Upper lobe of right lung (tissue), 1 donor: ENCODE data around the gene ITGAE. TPM values are rescaled to one million over a fixed set of nuclear protein-coding genes. Genes with fewer than 3 reads are reported as not detected.

Experiments
- ATAC-seq: fragments of 200-7000 bp; cut with Tn5 transposase; one replicate; pipeline ENCODE4 v1.9.1; 2020; ENCODE audit warnings: mild to moderate bottlenecking, moderate library complexity
- DNase-seq: peaks from one replicate; pipeline ENCODE4 v3.0.0-alpha.2; 2020
- H3K27ac ChIP-seq: fragments of 200-600 bp; one replicate; pipeline ENCODE4 v1.8.0; 2022
- H3K27me3 ChIP-seq: fragments of 200-600 bp; one replicate; pipeline ENCODE4 v1.8.0; 2022; ENCODE audit warnings: mild to moderate bottlenecking
- H3K36me3 ChIP-seq: fragments of 200-600 bp; one replicate; pipeline ENCODE4 v1.8.0; 2022
- H3K4me1 ChIP-seq: fragments of 200-600 bp; one replicate; pipeline ENCODE4 v1.8.0; 2022
- H3K4me3 ChIP-seq: fragments of 200-600 bp; one replicate; pipeline ENCODE4 v1.8.0; 2022; ENCODE audit warnings: mild to moderate bottlenecking
- H3K9me3 ChIP-seq: fragments of 200-600 bp; one replicate; pipeline ENCODE4 v1.8.0; 2022
- CTCF ChIP-seq: fragments of 200-600 bp; IDR thresholded peaks from one replicate; pipeline ENCODE4 v1.8.0; 2022; ENCODE audit warnings: antibody characterized with exemption
- intact Hi-C: fragments of 100-400 bp; cut with DNase I; formaldehyde crosslinking; loops from one replicate; pipeline ENCODE4 v1.11.0; 2022
- total RNA-seq: library from RNA; stranded (reverse); fragmentation: NEBNext Ultra II Directional; extraction: Animal tissue kit (Norgen Biotek cat#: 25700); gene quantifications from one replicate; pipeline ENCODE4 v1.2.1, GENCODE V29; 2021
- donor health status: DM: no; HTN: yes; CAD: no; lungs with severe emphysema.

Gene ITGAE
- total RNA-seq, 1 donor from 2014 or later, result 24.2 TPM

- no peaks in the 10 kb centered on the region for H3K9me3 ChIP-seq
- no peaks in the 10 kb centered on the region for H3K36me3 ChIP-seq
- H3K4me3 ChIP-seq, result no peak overlapping the region
- ATAC-seq (peak; percentile 5), DNase-seq (no peak)
- H3K4me1 ChIP-seq, result no peaks in the 10 kb centered on the region
- H3K27ac ChIP-seq, result no peak overlapping the region
- H3K27me3 ChIP-seq, result peaks cover 14% of the 10 kb centered on the region
- intact Hi-C loops, result no loop called here
- no peak for TF ChIP-seq CTCF
Observed at GRCh38 chr17:3678821-3679530, 122.0 kb downstream of the ITGAE start.

GRCh38 chr17:3678095-3678820 lies 122.7 kb downstream of the ITGAE start:
- H3K36me3 ChIP-seq, result no peaks in the 10 kb centered on the region
- intact Hi-C loops, result no loop called here
- H3K4me3 ChIP-seq, result no peak overlapping the region
- H3K4me1 ChIP-seq, result no peaks in the 10 kb centered on the region
- DNase-seq, result no peak
- no peaks in the 10 kb centered on the region for H3K9me3 ChIP-seq
- H3K27ac ChIP-seq, result no peak overlapping the region
- H3K27me3 ChIP-seq, result peaks cover 10% of the 10 kb centered on the region
- no peak for ATAC-seq
- TF ChIP-seq CTCF, result no peak

- no peak for ATAC-seq
- Histone ChIP-seq H3K36me3 (no peaks in the 10 kb centered on the region), H3K4me3 (no peak overlapping the region), H3K27ac (no peak overlapping the region), H3K9me3 (no peaks in the 10 kb centered on the region), H3K4me1 (no peaks in the 10 kb centered on the region), H3K27me3 (no peaks in the 10 kb centered on the region)
- DNase-seq, result no peak
- TF ChIP-seq CTCF, result no peak
- intact Hi-C loops, result no loop called here
Observed at GRCh38 chr17:3675886-3676285, 125.1 kb downstream of the ITGAE start.

- intact Hi-C loops, result no loop called here
- Histone ChIP-seq H3K36me3 (peaks cover 7% of the 10 kb centered on the region), H3K27me3 (no peaks in the 10 kb centered on the region), H3K9me3 (no peaks in the 10 kb centered on the region), H3K4me3 (no peak overlapping the region), H3K4me1 (peaks cover 13% of the 10 kb centered on the region), H3K27ac (no peak overlapping the region)
- ATAC-seq (no peak), DNase-seq (no peak)
- no peak for TF ChIP-seq CTCF
Observed at GRCh38 chr17:3672571-3672970, 128.4 kb downstream of the ITGAE start.

GRCh38 chr17:3669548-3669947 lies 131.4 kb downstream of the ITGAE start:
- Histone ChIP-seq H3K9me3 (no peaks in the 10 kb centered on the region), H3K36me3 (peaks cover 12% of the 10 kb centered on the region), H3K4me1 (peaks cover 29% of the 10 kb centered on the region), H3K27ac (no peak overlapping the region), H3K4me3 (peak overlapping the region; percentile 88), H3K27me3 (no peaks in the 10 kb centered on the region)
- intact Hi-C loops, result no loop called here
- no peak for ATAC-seq
- no peak for TF ChIP-seq CTCF
- no peak for DNase-seq
